Prostate gland (tissue), 2 donors: ENCODE data around the gene PSMA6. TPM values are rescaled to one million over a fixed set of nuclear protein-coding genes. Genes with fewer than 3 reads are reported as not detected.
A peak's percentile ranks its signal among the peaks of the same experiment; 100 is the strongest.
"Not testable (repeated sequence)": the region's sequence is repeated elsewhere in the genome, so short reads cannot be mapped to it uniquely, and the experiment has no call there.

Experiments used
- DNase-seq: peaks from one replicate; pipeline ENCODE4 v3.0.0-alpha.2; 2019; ENCODE audit warnings: low spot score
- H3K27ac ChIP-seq, 2 donors: fragments of 200-600 bp; sonication (generic); 2 replicates each; pipeline ENCODE4 v1.5.1; 2017 to 2019
- H3K27me3 ChIP-seq: fragments of 200-600 bp; sonication (generic); replicated peaks from 2 replicates; pipeline ENCODE4 v1.5.1; 2019; ENCODE audit not compliant: insufficient read depth
- H3K36me3 ChIP-seq, 2 donors: fragments of 200-600 bp; sonication (generic); 1 replicate in 1 of 2; 2 replicates in 1 of 2; pipeline versions ENCODE4 v1.5.1 to v1.8.1; 2017 to 2019
- H3K4me1 ChIP-seq: fragments of 200-600 bp; sonication (generic); replicated peaks from 2 replicates; pipeline ENCODE4 v1.5.1; 2019
- H3K4me3 ChIP-seq, 2 donors: fragments of 200-600 bp; sonication (generic); 2 replicates each; pipeline ENCODE4 v1.5.1; 2017 to 2019
- H3K9me3 ChIP-seq: fragments of 200-600 bp; sonication (generic); 2 replicates; pipeline ENCODE4 v1.5.1; 2017
- POLR2A ChIP-seq: fragments of 450-650 bp; IDR thresholded peaks from one replicate; pipeline ENCODE4 v1.6.1; 2016; ENCODE audit warnings: antibody characterized with exemption, mild to moderate bottlenecking
- POLR2AphosphoS5 ChIP-seq: sonication (generic); formaldehyde crosslinking; IDR thresholded peaks from one replicate; pipeline ENCODE4 v1.6.1; 2017; ENCODE audit warnings: antibody characterized with exemption
- WGBS: methylation state at CpG from one replicate; pipeline ENCODE4 v1.1.5; 2018; 5-methylcytosine and 5-hydroxymethylcytosine counted together
- intact Hi-C: fragments of 100-400 bp; cut with DNase I; formaldehyde crosslinking; loops from one replicate; pipeline ENCODE4 v1.14.2; 2022
- total RNA-seq, 2 donors: library from RNA; depleted of rRNA; stranded (reverse); fragments of >200 nt; gene quantifications; one replicate each; pipeline ENCODE4 v1.1.0, GENCODE V29; 2016
- TF ChIP-seq, protein P1 (sequence below), 4 experiments: fragments of 200-600 bp in 2 of 4; fragments of 450-650 bp in 2 of 4; sonication (generic) in 2 of 4; IDR thresholded peaks; 1 replicate in 3 of 4; 2 replicates in 1 of 4; pipeline ENCODE4 v1.5.1; 2016 to 2019; ENCODE audit warnings: antibody characterized with exemption in 4 of 4, mild to moderate bottlenecking in 2 of 4, moderate library complexity in 2 of 4

PSMA6 gene
- total RNA-seq, 2 donors from 2014 or later: 84.1 to 181 TPM

DNA sequence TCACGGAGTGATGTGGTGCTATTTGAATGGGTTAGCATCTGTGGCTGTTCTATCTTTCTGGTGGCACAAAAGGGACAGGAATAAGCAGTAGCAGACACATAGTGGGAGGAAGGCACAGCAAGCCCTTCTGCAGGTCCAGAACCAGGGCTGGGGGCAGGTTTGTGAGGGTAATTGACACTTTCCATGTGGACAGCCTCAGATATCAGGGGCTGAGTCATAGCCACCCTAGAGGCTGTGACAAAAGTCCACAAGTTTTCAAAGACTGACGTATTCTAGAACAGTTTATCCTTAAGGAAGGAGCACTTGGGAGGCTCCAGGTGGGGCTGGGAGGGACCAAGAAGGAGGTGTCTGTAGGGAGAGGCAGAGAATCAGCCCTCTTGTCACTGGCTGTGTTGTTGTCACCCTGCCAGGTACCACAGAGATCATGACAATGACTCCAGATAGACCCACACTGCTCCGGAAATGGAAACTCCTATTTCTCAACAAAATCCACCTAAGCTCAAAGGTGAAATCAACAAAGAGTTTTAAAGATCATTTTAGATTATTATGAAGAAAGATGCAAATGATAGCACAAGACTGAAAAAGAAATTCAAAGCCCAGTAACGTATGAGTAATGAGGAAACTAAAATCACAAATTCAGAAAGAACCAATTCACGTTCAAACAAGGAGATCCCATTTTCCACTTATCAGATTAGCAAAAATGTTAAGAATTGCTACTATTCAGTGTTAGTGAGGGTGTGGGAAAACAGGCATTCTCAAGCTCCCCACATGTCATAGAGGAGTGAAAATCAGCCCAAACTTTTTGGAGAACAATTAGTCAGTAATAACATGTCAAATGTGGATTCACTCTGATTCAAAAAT is 64.0 kb downstream of the PSMA6 start:
- H3K27ac ChIP-seq: peak overlapping the region; percentile 48 to 60
- DNase-seq: no peak
- no peak overlapping the region for H3K4me3 ChIP-seq
- no peaks in the 10 kb centered on the region for H3K27me3 ChIP-seq
- 35% methylated on average over 5 of the region's 5 CpGs for WGBS
- peaks cover 8% of the 10 kb centered on the region for H3K4me1 ChIP-seq
- TF ChIP-seq POLR2AphosphoS5 (peak; percentile 3), POLR2A (no peak)
- TF ChIP-seq, protein P1, sequence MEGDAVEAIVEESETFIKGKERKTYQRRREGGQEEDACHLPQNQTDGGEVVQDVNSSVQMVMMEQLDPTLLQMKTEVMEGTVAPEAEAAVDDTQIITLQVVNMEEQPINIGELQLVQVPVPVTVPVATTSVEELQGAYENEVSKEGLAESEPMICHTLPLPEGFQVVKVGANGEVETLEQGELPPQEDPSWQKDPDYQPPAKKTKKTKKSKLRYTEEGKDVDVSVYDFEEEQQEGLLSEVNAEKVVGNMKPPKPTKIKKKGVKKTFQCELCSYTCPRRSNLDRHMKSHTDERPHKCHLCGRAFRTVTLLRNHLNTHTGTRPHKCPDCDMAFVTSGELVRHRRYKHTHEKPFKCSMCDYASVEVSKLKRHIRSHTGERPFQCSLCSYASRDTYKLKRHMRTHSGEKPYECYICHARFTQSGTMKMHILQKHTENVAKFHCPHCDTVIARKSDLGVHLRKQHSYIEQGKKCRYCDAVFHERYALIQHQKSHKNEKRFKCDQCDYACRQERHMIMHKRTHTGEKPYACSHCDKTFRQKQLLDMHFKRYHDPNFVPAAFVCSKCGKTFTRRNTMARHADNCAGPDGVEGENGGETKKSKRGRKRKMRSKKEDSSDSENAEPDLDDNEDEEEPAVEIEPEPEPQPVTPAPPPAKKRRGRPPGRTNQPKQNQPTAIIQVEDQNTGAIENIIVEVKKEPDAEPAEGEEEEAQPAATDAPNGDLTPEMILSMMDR (IDR thresholded peaks at IDR 0.05): no peak
- H3K36me3 ChIP-seq: no peaks in the 10 kb centered on the region
- intact Hi-C loops: no loop called here
- H3K9me3 ChIP-seq: no peaks in the 10 kb centered on the region

DNA sequence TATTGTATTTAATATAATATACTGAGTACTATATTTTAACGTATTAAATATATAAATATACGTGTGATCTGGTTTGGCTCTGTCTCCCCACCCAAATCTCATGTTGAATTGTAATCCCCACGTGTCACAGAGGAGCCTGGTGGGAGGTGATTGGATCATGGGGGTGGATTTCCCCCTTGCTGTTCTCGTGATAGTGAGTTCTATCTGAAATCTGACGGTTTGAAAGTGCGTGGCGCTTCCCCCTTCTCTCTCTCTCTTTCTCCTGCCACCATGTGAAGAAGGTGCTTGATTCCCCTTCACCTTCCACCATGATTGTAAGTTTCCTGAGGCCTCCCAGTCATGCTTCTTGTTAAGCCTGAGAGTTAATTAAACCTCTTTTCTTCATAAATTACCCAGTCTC is 67.5 kb downstream of the PSMA6 start:
- intact Hi-C loops, H3K27me3 ChIP-seq, H3K4me3 ChIP-seq, H3K27ac ChIP-seq, H3K36me3 ChIP-seq, H3K9me3 ChIP-seq, H3K4me1 ChIP-seq, DNase-seq: not testable (repeated sequence)
- 71% methylated on average over 7 of the region's 7 CpGs for WGBS

DNA sequence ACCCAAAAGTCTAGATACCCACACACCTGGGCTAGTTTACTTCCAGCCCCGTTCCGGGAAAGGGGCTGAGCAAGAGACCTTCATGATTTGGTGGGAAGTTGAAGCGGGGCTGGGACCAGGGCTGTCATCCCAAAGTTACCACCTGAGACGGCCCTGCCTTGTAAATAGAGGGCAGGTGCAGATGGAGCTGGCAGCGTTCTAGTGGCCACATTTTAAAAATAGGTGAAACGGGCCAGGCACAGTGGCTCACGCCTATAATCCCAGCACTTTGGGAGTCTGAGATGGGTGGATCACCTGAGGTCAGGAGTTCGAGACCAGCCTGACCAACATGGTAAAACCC is 68.9 kb downstream of the PSMA6 start:
- intact Hi-C loops: no loop called here
- no peak for DNase-seq
- TF ChIP-seq POLR2AphosphoS5: no peak
- TF ChIP-seq, protein P1 (IDR thresholded peaks at IDR 0.05): no peak
- TF ChIP-seq POLR2A: no peak
- Histone ChIP-seq H3K27ac (no peak overlapping the region), H3K36me3 (no peaks in the 10 kb centered on the region), H3K4me3 (no peak overlapping the region), H3K4me1 (no peaks in the 10 kb centered on the region), H3K9me3 (no peaks in the 10 kb centered on the region), H3K27me3 (no peaks in the 10 kb centered on the region)
- 74% methylated on average over 8 of the region's 8 CpGs for WGBS

DNA sequence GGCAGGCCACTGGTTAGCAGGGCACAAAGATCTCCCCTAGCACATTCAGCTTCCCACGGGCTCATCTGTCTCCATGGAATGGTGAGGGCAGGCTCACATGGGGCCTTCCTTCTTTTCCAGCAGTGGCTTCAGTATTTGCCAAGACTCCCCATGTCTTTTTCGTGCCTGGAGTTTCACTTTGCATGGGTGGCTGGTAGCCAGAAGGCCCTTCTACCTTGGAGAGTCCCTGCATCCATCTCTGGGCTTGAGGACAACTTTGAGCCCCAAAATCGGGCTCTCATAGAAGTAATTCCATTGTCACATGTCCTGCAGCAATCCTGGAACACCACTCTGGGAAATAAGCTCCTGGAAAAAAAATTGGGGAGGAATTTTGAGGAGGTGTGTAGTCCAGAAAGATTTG is 70.3 kb downstream of the PSMA6 start:
- TF ChIP-seq POLR2AphosphoS5: no peak
- no peak for TF ChIP-seq POLR2A
- TF ChIP-seq, protein P1 (IDR thresholded peaks at IDR 0.05): no peak
- DNase-seq: no peak
- 61% methylated on average over 3 of the region's 3 CpGs for WGBS
- Histone ChIP-seq H3K36me3 (no peaks in the 10 kb centered on the region), H3K4me1 (no peaks in the 10 kb centered on the region), H3K27ac (no peak overlapping the region), H3K9me3 (no peaks in the 10 kb centered on the region), H3K4me3 (no peak overlapping the region), H3K27me3 (no peaks in the 10 kb centered on the region)
- intact Hi-C loops: no loop called here

DNA sequence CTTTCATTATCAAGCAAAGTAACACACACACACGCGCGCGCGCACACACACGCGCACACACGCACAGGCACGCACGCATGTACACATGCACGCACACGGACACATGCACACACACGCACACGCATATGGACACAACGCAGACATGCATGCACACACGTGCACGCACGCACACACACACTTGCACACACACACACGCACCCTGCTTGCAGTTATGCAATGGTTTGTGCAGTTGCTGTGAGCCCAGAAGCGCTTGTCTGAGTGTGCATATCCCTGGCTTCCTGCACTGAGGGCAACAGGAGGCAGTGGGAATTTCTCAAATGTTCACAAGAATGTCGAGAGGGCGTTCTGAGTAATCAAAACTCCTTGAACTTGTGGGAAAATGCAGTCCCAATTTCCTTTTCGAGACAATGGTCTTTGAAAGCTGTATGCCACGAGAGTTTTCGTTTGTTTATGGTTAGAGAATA is 70.8 kb downstream of the PSMA6 start:
- Histone ChIP-seq H3K9me3 (no peaks in the 10 kb centered on the region), H3K27ac (no peak overlapping the region), H3K27me3 (no peaks in the 10 kb centered on the region), H3K4me1 (no peaks in the 10 kb centered on the region), H3K4me3 (no peak overlapping the region), H3K36me3 (no peaks in the 10 kb centered on the region)
- TF ChIP-seq, protein P1 (IDR thresholded peaks at IDR 0.05): no peak
- TF ChIP-seq POLR2A (no peak), POLR2AphosphoS5 (no peak)
- 87% methylated on average over 25 of the region's 25 CpGs for WGBS
- DNase-seq: no peak
- intact Hi-C loops: no loop called here
